Measurements from ENCODE around the gene COL18A1. TPM values are rescaled to one million over a fixed set of nuclear protein-coding genes. Genes with fewer than 3 reads are reported as not detected.

Gene COL18A1
- polyA plus RNA-seq, 1 donor (not counting 4 experiments of a cell fraction or from before 2014, with no cell fraction given), result 13.0 TPM

DNA sequence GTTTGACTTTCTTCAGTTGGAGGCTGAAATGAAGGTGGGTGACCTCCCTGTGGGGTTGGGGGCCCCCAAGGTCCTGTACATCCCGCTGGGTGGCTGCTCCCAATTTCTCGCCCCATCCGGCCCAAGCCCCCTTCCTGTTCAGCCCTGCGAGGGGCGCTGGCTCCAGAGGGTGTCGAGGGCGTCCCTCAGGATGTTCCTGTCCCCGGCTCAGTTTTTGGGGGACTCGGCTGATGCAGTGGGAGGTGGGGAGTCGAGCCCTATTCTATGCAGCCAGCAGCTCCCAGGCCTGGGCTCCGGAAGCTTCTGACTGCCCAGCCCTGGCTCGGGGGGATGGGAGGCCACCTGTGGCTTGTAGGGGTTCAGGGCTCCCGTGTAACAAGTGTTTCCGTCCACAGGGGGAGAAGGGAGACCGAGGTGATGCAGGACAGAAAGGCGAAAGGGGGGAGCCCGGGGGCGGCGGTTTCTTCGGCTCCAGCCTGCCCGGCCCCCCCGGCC, 99.1 kb downstream of the COL18A1 start:
- H3K36me3 ChIP-seq (ENCODE audit: control insufficient read depth in 2 of 2, extremely low read depth in 1 of 2, insufficient read depth in 2 of 2, low read length in 2 of 2), result peaks cover 0 to 4% of the 10 kb centered on the region in 2 experiments
- H3K9me3 ChIP-seq (ENCODE audit: control insufficient read depth, low read depth, low read length), result no peaks in the 10 kb centered on the region
- no peak overlapping the region for H2AFZ ChIP-seq (ENCODE audit: control insufficient read depth, low read length)
- H3K79me2 ChIP-seq (ENCODE audit: control insufficient read depth, insufficient read depth, low read length), result no peaks in the 10 kb centered on the region
- dilution Hi-C loops (cut with MboI; ENCODE audit: extremely low pct_ligation_motif_present, low sequenced_read_pairs), result no loop called here
- no peak overlapping the region for H3K4me2 ChIP-seq (ENCODE audit: control insufficient read depth, extremely low read depth, insufficient read depth, low read depth, low read length)
- TF ChIP-seq EZH2 (IDR thresholded peaks at IDR 0.05; ENCODE audit: low read length), result no peak
- TF ChIP-seq, protein P1, sequence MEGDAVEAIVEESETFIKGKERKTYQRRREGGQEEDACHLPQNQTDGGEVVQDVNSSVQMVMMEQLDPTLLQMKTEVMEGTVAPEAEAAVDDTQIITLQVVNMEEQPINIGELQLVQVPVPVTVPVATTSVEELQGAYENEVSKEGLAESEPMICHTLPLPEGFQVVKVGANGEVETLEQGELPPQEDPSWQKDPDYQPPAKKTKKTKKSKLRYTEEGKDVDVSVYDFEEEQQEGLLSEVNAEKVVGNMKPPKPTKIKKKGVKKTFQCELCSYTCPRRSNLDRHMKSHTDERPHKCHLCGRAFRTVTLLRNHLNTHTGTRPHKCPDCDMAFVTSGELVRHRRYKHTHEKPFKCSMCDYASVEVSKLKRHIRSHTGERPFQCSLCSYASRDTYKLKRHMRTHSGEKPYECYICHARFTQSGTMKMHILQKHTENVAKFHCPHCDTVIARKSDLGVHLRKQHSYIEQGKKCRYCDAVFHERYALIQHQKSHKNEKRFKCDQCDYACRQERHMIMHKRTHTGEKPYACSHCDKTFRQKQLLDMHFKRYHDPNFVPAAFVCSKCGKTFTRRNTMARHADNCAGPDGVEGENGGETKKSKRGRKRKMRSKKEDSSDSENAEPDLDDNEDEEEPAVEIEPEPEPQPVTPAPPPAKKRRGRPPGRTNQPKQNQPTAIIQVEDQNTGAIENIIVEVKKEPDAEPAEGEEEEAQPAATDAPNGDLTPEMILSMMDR (optimal IDR thresholded peaks at IDR 0.05 in 1 of 3, IDR thresholded peaks at IDR 0.05 in 1 of 3, conservative IDR thresholded peaks at IDR 0.05 in 1 of 3; ENCODE audit: extremely low read depth in 1 of 3, insufficient read depth in 2 of 3, low read length in 3 of 3), result no peak
- H3K9ac ChIP-seq (ENCODE audit: control insufficient read depth, extremely low read depth, insufficient read depth, low read length), result no peak overlapping the region
- H4K20me1 ChIP-seq (ENCODE audit: control insufficient read depth, extremely low read depth, insufficient read depth, low read length), result no peaks in the 10 kb centered on the region
- DNase-seq (ENCODE audit: low read depth, low spot score) (no peak), FAIRE-seq (no peak)
- no peaks in the 10 kb centered on the region for H3K4me1 ChIP-seq (ENCODE audit: control insufficient read depth, extremely low read depth, insufficient read depth, low read length)
- H3K27ac ChIP-seq (ENCODE audit: control insufficient read depth, insufficient read depth, low read length), result no peak overlapping the region
- H3K27me3 ChIP-seq (ENCODE audit: control insufficient read depth, extremely low read depth, insufficient read depth, low read length), result no peaks in the 10 kb centered on the region
- H3K9me1 ChIP-seq (ENCODE audit: control insufficient read depth, extremely low read depth, insufficient read depth, low read length), result no peaks in the 10 kb centered on the region
- H3K4me3 ChIP-seq (ENCODE audit: control insufficient read depth in 2 of 3, extremely low read depth in 1 of 3, insufficient read depth in 2 of 3, low read depth in 1 of 3, low read length in 3 of 3), result no peak overlapping the region

DNA sequence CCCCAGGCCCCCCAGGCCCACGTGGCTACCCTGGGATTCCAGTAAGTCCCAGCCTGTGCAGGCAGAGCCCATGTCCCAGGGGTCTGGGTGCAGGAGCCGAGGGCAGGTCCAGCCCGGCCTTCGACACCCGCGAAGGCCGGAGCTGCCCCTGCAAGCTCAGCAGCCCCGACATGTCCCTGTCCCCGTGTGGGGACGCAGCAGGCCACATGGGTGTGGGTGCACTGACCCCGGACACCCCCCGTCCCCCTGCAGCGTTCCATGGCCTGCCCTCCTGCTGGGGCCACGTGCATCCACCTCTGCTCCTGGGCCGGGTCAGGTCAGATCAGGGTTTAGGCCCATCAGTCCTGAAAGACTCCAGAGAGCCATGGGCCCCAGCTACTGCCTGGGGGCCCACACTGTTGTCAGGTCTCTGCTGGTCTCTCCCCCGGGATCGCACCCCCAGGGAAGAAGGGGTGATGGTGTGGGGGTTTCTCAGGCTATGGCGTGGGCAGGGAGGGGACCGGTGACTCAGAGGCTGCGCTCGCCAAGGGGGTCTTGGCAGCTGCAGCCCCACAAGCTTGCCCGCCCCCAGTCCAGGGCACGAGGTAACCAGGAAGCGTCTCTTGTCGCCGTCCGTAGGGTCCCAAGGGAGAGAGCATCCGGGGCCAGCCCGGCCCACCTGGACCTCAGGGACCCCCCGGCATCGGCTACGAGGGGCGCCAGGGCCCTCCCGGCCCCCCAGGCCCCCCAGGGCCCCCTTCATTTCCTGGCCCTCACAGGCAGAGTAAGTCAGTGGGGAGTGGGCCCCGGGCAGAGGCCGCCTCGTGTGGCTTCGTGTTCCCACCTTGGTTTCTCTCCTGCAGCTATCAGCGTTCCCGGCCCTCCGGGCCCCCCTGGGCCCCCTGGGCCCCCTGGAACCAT, 99.8 kb downstream of the COL18A1 start:
- no peak overlapping the region for H3K4me2 ChIP-seq (ENCODE audit: control insufficient read depth, extremely low read depth, insufficient read depth, low read depth, low read length)
- dilution Hi-C loops (cut with MboI; ENCODE audit: extremely low pct_ligation_motif_present, low sequenced_read_pairs), result no loop called here
- no peaks in the 10 kb centered on the region for H4K20me1 ChIP-seq (ENCODE audit: control insufficient read depth, extremely low read depth, insufficient read depth, low read length)
- no peak for FAIRE-seq
- DNase-seq (ENCODE audit: low read depth, low spot score), result no peak
- no peaks in the 10 kb centered on the region for H3K27me3 ChIP-seq (ENCODE audit: control insufficient read depth, extremely low read depth, insufficient read depth, low read length)
- no peaks in the 10 kb centered on the region for H3K9me3 ChIP-seq (ENCODE audit: control insufficient read depth, low read depth, low read length)
- H3K36me3 ChIP-seq (ENCODE audit: control insufficient read depth in 2 of 2, extremely low read depth in 1 of 2, insufficient read depth in 2 of 2, low read length in 2 of 2), result peaks cover 0 to 2% of the 10 kb centered on the region in 2 experiments
- no peak for TF ChIP-seq EZH2 (IDR thresholded peaks at IDR 0.05; ENCODE audit: low read length)
- TF ChIP-seq, protein P1 (optimal IDR thresholded peaks at IDR 0.05 in 1 of 3, IDR thresholded peaks at IDR 0.05 in 1 of 3, conservative IDR thresholded peaks at IDR 0.05 in 1 of 3; ENCODE audit: extremely low read depth in 1 of 3, insufficient read depth in 2 of 3, low read length in 3 of 3), result no peak
- H3K27ac ChIP-seq (ENCODE audit: control insufficient read depth, insufficient read depth, low read length), result no peak overlapping the region
- no peaks in the 10 kb centered on the region for H3K4me1 ChIP-seq (ENCODE audit: control insufficient read depth, extremely low read depth, insufficient read depth, low read length)
- H2AFZ ChIP-seq (ENCODE audit: control insufficient read depth, low read length), result no peak overlapping the region
- H3K9ac ChIP-seq (ENCODE audit: control insufficient read depth, extremely low read depth, insufficient read depth, low read length), result no peak overlapping the region
- no peak overlapping the region for H3K4me3 ChIP-seq (ENCODE audit: control insufficient read depth in 2 of 3, extremely low read depth in 1 of 3, insufficient read depth in 2 of 3, low read depth in 1 of 3, low read length in 3 of 3)
- no peaks in the 10 kb centered on the region for H3K79me2 ChIP-seq (ENCODE audit: control insufficient read depth, insufficient read depth, low read length)
- no peaks in the 10 kb centered on the region for H3K9me1 ChIP-seq (ENCODE audit: control insufficient read depth, extremely low read depth, insufficient read depth, low read length)

All from keratinocyte (primary cell).